Bronchial epithelial cell (primary cell): ENCODE measurements around the gene SLC8A1. TPM values are rescaled to one million over a fixed set of nuclear protein-coding genes. Genes with fewer than 3 reads are reported as not detected.

Source experiments
- DNase-seq: peaks from one replicate; pipeline ENCODE4 v3.0.0-alpha.2; 2010; ENCODE audit warnings: low read depth
- FAIRE-seq: peaks from 2 replicates; lab custom pipeline; 2011; peaks lifted over from hg19 to GRCh38; lab: Jason Lieb, UNC
- H3K27me3 ChIP-seq: 2 replicates; pipeline ENCODE4 v1.5.1; 2011; ENCODE audit warnings: low read length; ENCODE audit not compliant: control insufficient read depth, insufficient read depth
- H3K36me3 ChIP-seq: 2 replicates; pipeline ENCODE4 v1.5.1; 2011; ENCODE audit warnings: low read length; ENCODE audit not compliant: control insufficient read depth, insufficient read depth
- H3K4me3 ChIP-seq: 2 replicates; pipeline ENCODE4 v1.5.1; 2011; ENCODE audit warnings: mild to moderate bottlenecking, low read depth, low read length, control low read depth
- total RNA-seq: library from RNA; depleted of rRNA; stranded (reverse); fragments of >200 nt; gene quantifications from 2 replicates; pipeline ENCODE4 v1.2.1, GENCODE V29; 2014
- TF ChIP-seq, protein P1 (sequence below): IDR thresholded peaks from 2 replicates; pipeline ENCODE4 v1.5.1; 2011; ENCODE audit warnings: mild to moderate bottlenecking, moderate library complexity, low read length, control low read depth, inconsistent platforms; ENCODE audit not compliant: insufficient read depth, severe bottlenecking

SLC8A1 gene
- total RNA-seq, 1 donor from 2014 or later, result 3.7 TPM

DNA sequence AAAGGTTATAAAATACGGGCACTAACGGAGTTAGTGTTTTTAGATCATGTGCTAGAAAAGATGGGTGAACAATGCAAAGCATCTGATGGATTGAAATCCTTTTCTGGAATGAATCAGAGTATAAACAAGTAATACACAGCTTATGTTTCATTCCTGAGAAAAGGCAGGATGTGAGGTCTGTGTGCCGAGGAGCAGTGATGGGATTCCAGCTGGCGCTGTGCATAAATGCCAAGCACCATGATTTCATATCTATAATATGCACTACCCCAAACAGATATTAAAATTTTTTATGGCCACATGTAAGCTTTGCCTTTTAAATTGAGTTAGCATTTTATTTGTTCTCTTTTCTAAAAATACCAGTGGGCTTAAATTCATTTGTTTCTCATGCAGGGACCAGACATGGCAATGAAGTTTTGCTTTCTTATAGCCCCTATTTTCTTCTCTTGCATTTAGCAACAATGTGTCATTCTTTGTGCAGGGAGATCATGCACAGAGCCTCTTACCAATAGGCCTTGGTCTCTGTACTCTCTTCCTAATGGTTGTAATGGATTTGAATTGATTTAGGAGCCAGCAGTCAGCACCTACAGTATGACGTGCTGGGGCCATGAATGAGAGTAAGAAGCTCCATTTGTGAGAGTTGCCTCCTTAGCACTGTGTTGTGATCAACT, 323.9 kb downstream of the SLC8A1 start:
- TF ChIP-seq, protein P1, sequence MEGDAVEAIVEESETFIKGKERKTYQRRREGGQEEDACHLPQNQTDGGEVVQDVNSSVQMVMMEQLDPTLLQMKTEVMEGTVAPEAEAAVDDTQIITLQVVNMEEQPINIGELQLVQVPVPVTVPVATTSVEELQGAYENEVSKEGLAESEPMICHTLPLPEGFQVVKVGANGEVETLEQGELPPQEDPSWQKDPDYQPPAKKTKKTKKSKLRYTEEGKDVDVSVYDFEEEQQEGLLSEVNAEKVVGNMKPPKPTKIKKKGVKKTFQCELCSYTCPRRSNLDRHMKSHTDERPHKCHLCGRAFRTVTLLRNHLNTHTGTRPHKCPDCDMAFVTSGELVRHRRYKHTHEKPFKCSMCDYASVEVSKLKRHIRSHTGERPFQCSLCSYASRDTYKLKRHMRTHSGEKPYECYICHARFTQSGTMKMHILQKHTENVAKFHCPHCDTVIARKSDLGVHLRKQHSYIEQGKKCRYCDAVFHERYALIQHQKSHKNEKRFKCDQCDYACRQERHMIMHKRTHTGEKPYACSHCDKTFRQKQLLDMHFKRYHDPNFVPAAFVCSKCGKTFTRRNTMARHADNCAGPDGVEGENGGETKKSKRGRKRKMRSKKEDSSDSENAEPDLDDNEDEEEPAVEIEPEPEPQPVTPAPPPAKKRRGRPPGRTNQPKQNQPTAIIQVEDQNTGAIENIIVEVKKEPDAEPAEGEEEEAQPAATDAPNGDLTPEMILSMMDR, result no peak
- H3K27me3 ChIP-seq, result no peaks in the 10 kb centered on the region

DNA sequence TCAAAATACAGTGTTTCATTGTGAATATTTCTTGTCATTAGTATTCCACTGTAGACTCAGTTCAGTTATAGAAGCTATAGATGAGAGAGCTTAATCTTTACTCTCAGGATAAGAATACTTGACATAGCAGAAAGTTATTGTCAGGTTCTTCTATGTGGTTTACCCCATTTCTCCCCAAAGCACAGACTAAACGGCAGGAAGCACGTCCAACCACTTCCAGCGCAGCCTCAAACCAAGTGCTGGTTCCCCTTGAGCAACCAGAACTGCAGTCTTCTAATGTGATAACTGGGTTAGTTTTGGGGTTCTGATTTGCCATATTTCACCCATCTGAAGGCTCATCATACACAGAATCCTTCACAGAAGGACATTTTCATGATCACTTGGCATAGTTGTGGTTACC, 324.7 kb downstream of the SLC8A1 start:
- H3K36me3 ChIP-seq, result no peaks in the 10 kb centered on the region
- TF ChIP-seq, protein P1, result no peak
- DNase-seq (no peak), FAIRE-seq (no peak)
- H3K4me3 ChIP-seq, result no peak overlapping the region
- no peaks in the 10 kb centered on the region for H3K27me3 ChIP-seq

More for the DNA sequence above, 323.9 kb downstream of the SLC8A1 start:
- Histone ChIP-seq H3K4me3 (no peak overlapping the region), H3K36me3 (no peaks in the 10 kb centered on the region)
- no peak for FAIRE-seq
- no peak for DNase-seq

- Histone ChIP-seq H3K4me3 (no peak overlapping the region), H3K27me3 (no peaks in the 10 kb centered on the region), H3K36me3 (no peaks in the 10 kb centered on the region)
- DNase-seq, result no peak
- TF ChIP-seq, protein P1, result no peak
- FAIRE-seq, result no peak
Measured at GRCh38 chr2:40126006-40126405, 325.9 kb downstream of the SLC8A1 start.

DNA sequence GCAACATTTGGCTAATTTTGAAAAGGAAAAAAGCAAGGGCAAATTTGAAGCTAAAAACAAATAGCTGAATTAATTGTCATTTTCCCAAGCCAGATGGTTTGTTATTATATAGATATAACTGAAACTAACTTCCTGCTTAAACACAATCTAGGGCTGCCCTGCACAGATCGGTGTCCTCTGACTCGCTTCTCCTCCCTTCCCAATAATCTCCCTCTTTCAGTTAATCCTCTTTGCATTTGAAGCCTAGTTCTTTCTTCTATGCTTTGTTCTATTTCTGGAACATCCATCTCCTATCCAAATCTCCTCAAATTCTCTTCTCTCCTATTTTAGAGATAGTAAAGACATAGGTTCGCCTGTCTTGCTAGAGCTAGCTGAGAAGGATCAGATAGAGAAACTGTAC, 328.1 kb downstream of the SLC8A1 start:
- no peak for DNase-seq
- no peaks in the 10 kb centered on the region for H3K27me3 ChIP-seq
- H3K36me3 ChIP-seq, result no peaks in the 10 kb centered on the region
- TF ChIP-seq, protein P1, result no peak
- no peak for FAIRE-seq
- H3K4me3 ChIP-seq, result no peak overlapping the region

DNA sequence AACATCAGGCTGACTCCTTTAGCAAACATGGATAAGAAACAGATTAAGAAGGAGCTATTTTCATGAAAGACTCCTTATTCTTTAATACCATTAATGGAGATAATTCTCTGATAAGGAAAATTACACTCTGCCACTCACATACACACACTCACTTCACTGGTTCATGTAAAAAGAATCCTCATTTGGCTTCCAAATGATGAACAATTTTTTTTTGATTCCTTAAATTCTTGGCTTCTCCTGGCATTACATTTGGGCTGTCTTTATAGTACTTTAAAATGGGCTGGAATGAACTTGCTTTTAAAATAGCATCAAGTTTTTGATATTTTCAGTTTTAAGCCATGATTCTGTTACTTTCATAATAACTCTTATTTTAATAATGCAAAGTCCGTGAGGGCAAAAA, 328.6 kb downstream of the SLC8A1 start:
- DNase-seq (no peak), FAIRE-seq (no peak)
- H3K27me3 ChIP-seq, result no peaks in the 10 kb centered on the region
- no peaks in the 10 kb centered on the region for H3K36me3 ChIP-seq
- TF ChIP-seq, protein P1, result no peak
- no peak overlapping the region for H3K4me3 ChIP-seq

DNA sequence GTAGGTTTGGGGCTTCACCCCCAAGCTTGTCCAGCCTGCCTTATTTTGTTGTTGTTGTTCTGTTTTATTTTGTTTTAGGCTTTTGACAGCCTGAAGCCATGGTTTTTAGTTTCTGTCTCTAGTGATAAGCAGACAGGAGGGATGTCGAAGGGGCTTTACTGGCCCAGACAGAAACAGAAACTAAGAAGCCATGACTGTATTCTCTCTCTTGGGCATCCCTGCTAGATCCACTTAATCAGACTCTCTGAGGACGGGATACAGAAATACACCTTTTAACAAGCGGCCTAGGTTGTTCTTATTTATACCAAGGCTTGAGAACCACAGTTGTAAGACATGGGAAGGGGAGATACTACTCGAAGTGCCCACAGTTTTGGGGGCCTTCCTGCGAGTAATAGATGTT, 330.9 kb downstream of the SLC8A1 start:
- H3K36me3 ChIP-seq, result no peaks in the 10 kb centered on the region
- H3K27me3 ChIP-seq, result no peaks in the 10 kb centered on the region
- H3K4me3 ChIP-seq, result no peak overlapping the region
- FAIRE-seq (no peak), DNase-seq (no peak)
- TF ChIP-seq, protein P1, result no peak
